MCF 10A (cell line): ENCODE measurements around the gene ATP6V0B. TPM values are rescaled to one million over a fixed set of nuclear protein-coding genes. Genes with fewer than 3 reads are reported as not detected.

Source experiments
- BruUV-seq: library from RNA; stranded (reverse); fragments of 400-500 nt; replicated peaks from 2 replicates; lab custom pipeline; 2021; lab: Mats Ljungman, UMichigan
- CTCF ChIA-PET: fragments of 300-600 bp; sonication (Branson Sonifier 250); formaldehyde crosslinking; extraction: SDS; loops from one replicate; lab custom pipeline; 2021; ENCODE audit warnings: antibody characterized with exemption, inconsistent platforms; lab: Yijun Ruan, JAX
- POLR2A ChIA-PET: fragments of 300-600, 350-650 bp; sonication (Branson Sonifier 250); formaldehyde crosslinking; extraction: SDS; loops from one replicate; lab custom pipeline; 2020; ENCODE audit warnings: antibody characterized with exemption, inconsistent platforms; lab: Yijun Ruan, JAX
- DNase-seq: peaks from one replicate; pipeline ENCODE4 v3.0.0-alpha.2; 2018; ENCODE audit not compliant: unreplicated experiment
- H3K27ac Mint-ChIP-seq: one replicate; pipeline ENCODE4 v1.8.0; 2022; ENCODE audit warnings: mild to moderate bottlenecking, low read depth, mixed read lengths; ENCODE audit not compliant: unreplicated experiment
- H3K27me3 Mint-ChIP-seq: one replicate; pipeline ENCODE4 v1.8.0; 2022; ENCODE audit warnings: mixed read lengths; ENCODE audit not compliant: insufficient read depth, unreplicated experiment
- H3K36me3 Mint-ChIP-seq: one replicate; pipeline ENCODE4 v1.8.0; 2022; ENCODE audit warnings: mild to moderate bottlenecking, moderate library complexity, mixed read lengths; ENCODE audit not compliant: insufficient read depth, unreplicated experiment
- H3K4me1 Mint-ChIP-seq: one replicate; pipeline ENCODE4 v1.8.0; 2022; ENCODE audit warnings: mixed read lengths; ENCODE audit not compliant: insufficient read depth, unreplicated experiment
- H3K4me3 Mint-ChIP-seq: one replicate; pipeline ENCODE4 v1.8.0; 2022; ENCODE audit warnings: mild to moderate bottlenecking, moderate library complexity, mixed read lengths; ENCODE audit not compliant: unreplicated experiment
- H3K9me3 Mint-ChIP-seq: one replicate; pipeline ENCODE4 v1.8.0; 2022; ENCODE audit warnings: mixed read lengths; ENCODE audit not compliant: unreplicated experiment
- CTCF ChIP-seq: fragments of 200-600 bp; IDR thresholded peaks from one replicate; pipeline ENCODE4 v1.8.0; 2022; ENCODE audit warnings: antibody characterized with exemption, mild to moderate bottlenecking; ENCODE audit not compliant: unreplicated experiment
- intact Hi-C: fragments of 100-400 bp; cut with micrococcal nuclease; formaldehyde crosslinking; loops from 2 replicates; pipeline ENCODE4 v1.14.1; 2022
- total RNA-seq: library from RNA; stranded (reverse); gene quantifications from 2 replicates; pipeline ENCODE4 v1.2.3, GENCODE V29; 2022

The ATP6V0B gene
- total RNA-seq, 1 experiment from 2014 or later = 120 TPM

GRCh38 chr1:43983253-43983899 is 8.6 kb downstream of the ATP6V0B start:
- ChIA-PET CTCF (no interaction called here), POLR2A (no interaction called here)
- Mint-ChIP-seq H3K27ac (no peak overlapping the region), H3K9me3 (no peaks in the 10 kb centered on the region), H3K4me3 (no peak overlapping the region), H3K27me3 (no peaks in the 10 kb centered on the region), H3K4me1 (peaks cover 35% of the 10 kb centered on the region), H3K36me3 (peaks cover 21% of the 10 kb centered on the region)
- TF ChIP-seq CTCF = no peak
- BruUV-seq = no TSS peak
- intact Hi-C loops = no loop called here
- no peak for DNase-seq

GRCh38 chr1:43984855-43985254 is 10.1 kb downstream of the ATP6V0B start:
- ChIA-PET POLR2A (no interaction called here), CTCF (interaction anchor here (0.6 kb wide), 1 partner anchor 26 kb away, joined by 3 read pairs; no protein-coding TSS in a partner anchor)
- intact Hi-C loops = no loop called here
- Mint-ChIP-seq H3K9me3 (no peaks in the 10 kb centered on the region), H3K4me3 (no peak overlapping the region), H3K27ac (no peak overlapping the region), H3K4me1 (peaks cover 30% of the 10 kb centered on the region), H3K27me3 (no peaks in the 10 kb centered on the region), H3K36me3 (peaks cover 26% of the 10 kb centered on the region)
- DNase-seq = no peak
- no TSS peak for BruUV-seq
- TF ChIP-seq CTCF = no peak

- no peaks in the 10 kb centered on the region for H3K27me3 Mint-ChIP-seq
- H3K9me3 Mint-ChIP-seq = no peaks in the 10 kb centered on the region
- peaks cover 21% of the 10 kb centered on the region for H3K4me1 Mint-ChIP-seq
- DNase-seq = no peak
- no peak for TF ChIP-seq CTCF
- intact Hi-C loops = no loop called here
- CTCF ChIA-PET = interaction anchor here (0.5 to 0.6 kb wide), 2 partner anchors 13 to 612 kb away, joined by 3 to 4 read pairs; no protein-coding TSS in a partner anchor
- POLR2A ChIA-PET = no interaction called here
- H3K27ac Mint-ChIP-seq = peak overlapping the region; percentile 19
- H3K36me3 Mint-ChIP-seq = peaks cover 31% of the 10 kb centered on the region
- no TSS peak for BruUV-seq
- H3K4me3 Mint-ChIP-seq = no peak overlapping the region
Measured at GRCh38 chr1:43985984-43986595, 11.3 kb downstream of the ATP6V0B start.

GRCh38 chr1:43986712-43987111 is 12.0 kb downstream of the ATP6V0B start:
- Mint-ChIP-seq H3K27ac (no peak overlapping the region), H3K36me3 (peaks cover 37% of the 10 kb centered on the region), H3K4me3 (no peak overlapping the region), H3K27me3 (no peaks in the 10 kb centered on the region), H3K4me1 (peaks cover 18% of the 10 kb centered on the region), H3K9me3 (no peaks in the 10 kb centered on the region)
- ChIA-PET CTCF (interaction anchor here (0.6 to 1.2 kb wide), 2 partner anchors 12 to 62 kb away, joined by 3 to 6 read pairs; no protein-coding TSS in a partner anchor), POLR2A (no interaction called here)
- intact Hi-C loops = no loop called here
- no peak for DNase-seq
- no TSS peak for BruUV-seq
- no peak for TF ChIP-seq CTCF
